Measurements from ENCODE around the gene RAD51B. TPM values are rescaled to one million over a fixed set of nuclear protein-coding genes. Genes with fewer than 3 reads are reported as not detected.

RAD51B gene
- total RNA-seq, 4 donors from 2014 or later = 12.6 to 26.4 (median 16.7) TPM

DNA sequence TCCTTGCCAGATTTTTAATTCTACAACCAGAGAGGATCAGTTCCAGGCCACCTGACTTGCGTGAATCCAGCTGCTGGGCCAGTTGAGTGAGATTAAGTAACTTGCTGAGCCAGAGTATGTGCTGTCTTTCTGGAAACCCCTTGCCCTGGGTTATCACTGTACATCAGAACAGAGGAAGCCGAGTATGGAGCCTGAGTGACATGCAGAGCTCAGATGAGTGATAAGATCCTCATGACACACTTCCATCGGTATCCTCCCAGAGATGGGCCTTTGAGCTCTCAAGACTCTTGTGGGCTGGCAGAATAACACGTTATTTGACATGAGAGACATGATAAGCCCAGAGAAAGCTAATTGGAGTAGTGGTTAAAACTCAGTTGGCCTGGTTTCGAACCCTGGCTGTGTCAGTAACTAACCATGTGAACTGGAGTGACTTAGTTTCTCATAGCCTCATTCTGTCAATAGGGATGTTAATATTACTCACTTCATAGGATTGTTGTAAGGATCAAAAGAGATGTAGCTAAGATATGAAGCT, 585.1 kb downstream of the RAD51B start:
- H3K9me3 ChIP-seq = no peaks in the 10 kb centered on the region
- H3K36me3 ChIP-seq = no peaks in the 10 kb centered on the region
- H3K27me3 ChIP-seq = no peaks in the 10 kb centered on the region
- H3K4me1 ChIP-seq = peaks cover 0 to 51% (median 25%) of the 10 kb centered on the region in 4 donors
- 95 to 96% methylated on average over 5 of the region's 5 CpGs for WGBS, 2 donors
- TF ChIP-seq, protein P1, sequence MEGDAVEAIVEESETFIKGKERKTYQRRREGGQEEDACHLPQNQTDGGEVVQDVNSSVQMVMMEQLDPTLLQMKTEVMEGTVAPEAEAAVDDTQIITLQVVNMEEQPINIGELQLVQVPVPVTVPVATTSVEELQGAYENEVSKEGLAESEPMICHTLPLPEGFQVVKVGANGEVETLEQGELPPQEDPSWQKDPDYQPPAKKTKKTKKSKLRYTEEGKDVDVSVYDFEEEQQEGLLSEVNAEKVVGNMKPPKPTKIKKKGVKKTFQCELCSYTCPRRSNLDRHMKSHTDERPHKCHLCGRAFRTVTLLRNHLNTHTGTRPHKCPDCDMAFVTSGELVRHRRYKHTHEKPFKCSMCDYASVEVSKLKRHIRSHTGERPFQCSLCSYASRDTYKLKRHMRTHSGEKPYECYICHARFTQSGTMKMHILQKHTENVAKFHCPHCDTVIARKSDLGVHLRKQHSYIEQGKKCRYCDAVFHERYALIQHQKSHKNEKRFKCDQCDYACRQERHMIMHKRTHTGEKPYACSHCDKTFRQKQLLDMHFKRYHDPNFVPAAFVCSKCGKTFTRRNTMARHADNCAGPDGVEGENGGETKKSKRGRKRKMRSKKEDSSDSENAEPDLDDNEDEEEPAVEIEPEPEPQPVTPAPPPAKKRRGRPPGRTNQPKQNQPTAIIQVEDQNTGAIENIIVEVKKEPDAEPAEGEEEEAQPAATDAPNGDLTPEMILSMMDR (IDR thresholded peaks at IDR 0.05) = no peak
- TF ChIP-seq EP300 (IDR thresholded peaks at IDR 0.05) = no peak
- no peak for TF ChIP-seq POLR2A (IDR thresholded peaks at IDR 0.05)
- no peak for DNase-seq (ENCODE audit: low spot score in 2 of 2)
- peak overlapping the region in 2 of 4 donors; percentile 23 to 69 for H3K27ac ChIP-seq
- H3K4me3 ChIP-seq = no peak overlapping the region

DNA sequence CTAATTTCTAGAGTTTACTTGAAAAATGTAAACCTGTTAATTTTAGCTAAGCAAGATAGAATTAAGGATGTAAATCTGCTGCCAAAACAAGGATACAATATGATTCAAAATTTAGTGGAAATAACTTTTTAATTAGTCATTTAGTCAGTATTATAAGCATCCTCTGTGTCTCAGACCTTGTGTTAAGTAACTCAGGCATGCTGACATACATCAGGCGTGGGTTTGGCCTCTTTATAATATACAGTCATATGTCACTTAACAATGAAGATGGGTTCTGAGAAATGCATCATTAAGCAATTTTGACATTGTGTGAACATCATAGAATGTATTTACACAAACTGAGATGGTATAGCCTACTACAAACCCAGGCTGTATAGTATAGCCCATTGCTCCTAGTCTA, 586.4 kb downstream of the RAD51B start:
- H3K27ac ChIP-seq = no peak overlapping the region
- WGBS, 2 donors = 96 to 100% methylated on average over 1 of the region's 1 CpG
- no peak overlapping the region for H3K4me3 ChIP-seq

DNA sequence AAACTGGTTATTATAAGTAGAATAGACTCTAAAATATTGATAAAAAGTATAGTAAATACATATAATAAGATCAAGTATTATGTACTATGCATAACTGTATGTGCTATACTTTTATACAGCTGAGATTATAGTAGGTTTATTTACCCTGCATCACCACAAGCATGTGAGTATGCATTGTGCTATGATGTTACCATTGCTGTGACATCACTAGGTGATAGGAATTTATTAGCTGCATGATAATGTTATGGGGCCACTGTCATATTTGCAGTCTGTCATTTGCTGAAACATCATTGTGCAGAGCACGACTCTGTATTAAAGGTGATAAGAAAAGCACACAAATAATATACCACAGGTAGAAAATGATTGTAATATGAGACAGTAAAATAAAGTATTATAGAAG, 587.7 kb downstream of the RAD51B start:
- Histone ChIP-seq H3K4me1 (peaks cover 0 to 37% (median 16%) of the 10 kb centered on the region in 4 donors), H3K36me3 (no peaks in the 10 kb centered on the region)
- WGBS, 2 donors = 93 to 94% methylated on average over 1 of the region's 1 CpG

More for the DNA sequence above, 586.4 kb downstream of the RAD51B start:
- TF ChIP-seq POLR2A (IDR thresholded peaks at IDR 0.05) (no peak), EP300 (IDR thresholded peaks at IDR 0.05) (no peak)
- TF ChIP-seq, protein P1 (IDR thresholded peaks at IDR 0.05) = no peak
- no peaks in the 10 kb centered on the region for H3K27me3 ChIP-seq
- no peak for DNase-seq (ENCODE audit: low spot score in 2 of 2)
- H3K9me3 ChIP-seq = no peaks in the 10 kb centered on the region
- H3K36me3 ChIP-seq = no peaks in the 10 kb centered on the region
- peaks cover 0 to 43% (median 17%) of the 10 kb centered on the region in 4 donors for H3K4me1 ChIP-seq

DNA sequence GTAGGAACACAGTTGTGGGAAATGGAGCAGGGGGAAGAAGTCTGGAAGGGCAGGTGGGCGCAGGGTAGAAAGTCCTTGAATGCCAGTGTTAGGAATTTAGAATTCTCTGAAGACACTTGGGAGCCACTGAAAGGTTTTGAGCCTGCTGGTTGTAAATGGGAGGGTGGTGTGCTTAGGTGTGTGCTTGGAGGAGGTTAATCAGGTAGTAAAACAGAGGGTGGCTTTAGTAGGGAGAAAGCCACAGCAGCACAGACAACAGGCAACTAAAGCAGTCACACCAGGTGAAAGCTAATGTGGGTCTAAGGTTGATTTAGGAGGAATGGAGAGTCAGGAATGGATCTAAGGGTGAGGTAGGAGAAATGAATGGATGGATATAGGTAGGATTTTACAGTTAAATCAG, 588.2 kb downstream of the RAD51B start:
- no peaks in the 10 kb centered on the region for H3K9me3 ChIP-seq
- H3K27ac ChIP-seq = no peak overlapping the region

More for the DNA sequence above, 587.7 kb downstream of the RAD51B start:
- no peak for DNase-seq (ENCODE audit: low spot score in 2 of 2)
- H3K9me3 ChIP-seq = no peaks in the 10 kb centered on the region
- H3K27me3 ChIP-seq = no peaks in the 10 kb centered on the region
- H3K27ac ChIP-seq = no peak overlapping the region
- no peak overlapping the region for H3K4me3 ChIP-seq
- TF ChIP-seq, protein P1 (IDR thresholded peaks at IDR 0.05) = no peak
- TF ChIP-seq EP300 (IDR thresholded peaks at IDR 0.05) (no peak), POLR2A (IDR thresholded peaks at IDR 0.05) (no peak)

DNA sequence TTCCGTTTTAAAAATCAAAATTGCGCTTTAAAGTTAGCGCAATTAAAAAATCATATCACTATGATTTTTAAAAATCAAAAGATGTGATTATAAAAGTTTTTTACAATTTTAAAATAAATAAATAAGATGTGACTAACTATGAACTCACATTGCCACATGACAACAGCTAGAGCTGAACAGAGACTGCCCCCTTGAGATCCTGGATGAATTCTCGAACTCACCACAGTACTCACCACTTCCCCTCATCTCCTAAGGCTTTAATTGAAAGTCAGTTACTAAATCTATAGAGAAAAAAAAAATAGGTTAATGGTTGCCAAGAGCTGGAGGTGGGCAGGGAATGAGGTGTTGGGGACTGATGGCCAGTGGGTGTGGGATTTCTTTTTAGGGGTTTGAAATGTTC, 589.1 kb downstream of the RAD51B start:
- H3K9me3 ChIP-seq = no peaks in the 10 kb centered on the region
- H3K27ac ChIP-seq = no peak overlapping the region
- no peak for DNase-seq (ENCODE audit: low spot score in 2 of 2)
- WGBS, 2 donors = 88 to 94% methylated on average over 4 of the region's 4 CpGs
- TF ChIP-seq, protein P1 (IDR thresholded peaks at IDR 0.05) = peak in 1 of 5 experiments; percentile 12
- no peak for TF ChIP-seq POLR2A (IDR thresholded peaks at IDR 0.05)
- H3K4me3 ChIP-seq = no peak overlapping the region
- no peaks in the 10 kb centered on the region for H3K36me3 ChIP-seq
- peaks cover 0 to 29% (median 13%) of the 10 kb centered on the region in 4 donors for H3K4me1 ChIP-seq
- H3K27me3 ChIP-seq = no peaks in the 10 kb centered on the region

More for the DNA sequence above, 588.2 kb downstream of the RAD51B start:
- DNase-seq (ENCODE audit: low spot score in 2 of 2) = no peak
- Histone ChIP-seq H3K27me3 (no peaks in the 10 kb centered on the region), H3K4me1 (peaks cover 0 to 32% (median 16%) of the 10 kb centered on the region in 4 donors), H3K36me3 (no peaks in the 10 kb centered on the region), H3K4me3 (no peak overlapping the region)
- 95 to 100% methylated on average over 1 of the region's 1 CpG for WGBS, 2 donors
- no peak for TF ChIP-seq POLR2A (IDR thresholded peaks at IDR 0.05)

Data from tibial nerve (tissue), 4 donors.